H7 (cell line): ENCODE measurements around the gene ASAP3. TPM values are rescaled to one million over a fixed set of nuclear protein-coding genes. Genes with fewer than 3 reads are reported as not detected.

Source experiments
- DNase-seq: peaks from one replicate; pipeline ENCODE4 v3.0.0; 2012
- H3K27me3 ChIP-seq: 2 replicates; pipeline ENCODE4 v1.6.0; 2011; ENCODE audit warnings: mild to moderate bottlenecking, low read length; ENCODE audit not compliant: control insufficient read depth, insufficient read depth
- H3K36me3 ChIP-seq: replicated peaks from 2 replicates; pipeline ENCODE4 v1.5.1; 2011; ENCODE audit warnings: low read length; ENCODE audit not compliant: control insufficient read depth, insufficient read depth
- H3K4me3 ChIP-seq: 2 replicates; pipeline ENCODE4 v1.5.1; 2011; ENCODE audit warnings: low read depth, mild to moderate bottlenecking, control low read depth, low read length, moderate library complexity; ENCODE audit not compliant: insufficient read depth
- total RNA-seq: library from RNA; depleted of rRNA; stranded (reverse); fragments of >200 nt; shearing (Covaris generic); gene quantifications from 2 replicates; pipeline ENCODE4 v1.2.3, GENCODE V29; 2014; rRNA removed

ASAP3 gene
- total RNA-seq = 95.1 and 107 TPM in 2 replicates

- peaks cover 9% of the 10 kb centered on the region for H3K27me3 ChIP-seq
- DNase-seq = peak; percentile 84
- H3K36me3 ChIP-seq = no peaks in the 10 kb centered on the region
- peak within 1 kb of the TSS; percentile 88 for H3K4me3 ChIP-seq
Observed at GRCh38 chr1:23483321-23484252, at the start of gene ASAP3. Gene ASAP3, minus strand, starts transcription at chr1:23484179. Its CDS starts 46 bp downstream, at chr1:23484133.

- H3K4me3 ChIP-seq = no peak overlapping the region
- no peaks in the 10 kb centered on the region for H3K36me3 ChIP-seq
- H3K27me3 ChIP-seq = peaks cover 19% of the 10 kb centered on the region
- no peak for DNase-seq
Observed at GRCh38 chr1:23533246-23534023, 49.5 kb upstream of the ASAP3 start.

GRCh38 chr1:23531562-23532094, 47.6 kb upstream of the ASAP3 start:
- peaks cover 19% of the 10 kb centered on the region for H3K27me3 ChIP-seq
- DNase-seq = no peak
- H3K36me3 ChIP-seq = no peaks in the 10 kb centered on the region
- H3K4me3 ChIP-seq = peak overlapping the region; percentile 37

- H3K4me3 ChIP-seq = peak within 1 kb of the TSS; percentile 78
- H3K27me3 ChIP-seq = peaks cover 19% of the 10 kb centered on the region
- H3K36me3 ChIP-seq = no peaks in the 10 kb centered on the region
- peak; percentile 97 for DNase-seq
Observed at GRCh38 chr1:23530747-23531561, 47.0 kb upstream of the ASAP3 start, which contains the start of gene E2F2. Gene E2F2, minus strand, starts transcription at chr1:23531233. Its CDS starts 440 bp downstream, at chr1:23530793.

GRCh38 chr1:23530087-23530746, 46.2 kb upstream of the ASAP3 start:
- Histone ChIP-seq H3K27me3 (peaks cover 19% of the 10 kb centered on the region), H3K36me3 (no peaks in the 10 kb centered on the region), H3K4me3 (peak overlapping the region; percentile 78)
- DNase-seq = no peak

- DNase-seq = no peak
- Histone ChIP-seq H3K27me3 (peaks cover 19% of the 10 kb centered on the region), H3K4me3 (no peak overlapping the region; the same call in 1 of the 2 replicates), H3K36me3 (no peaks in the 10 kb centered on the region)
Observed at GRCh38 chr1:23529146-23530086, 45.4 kb upstream of the ASAP3 start.

- Histone ChIP-seq H3K4me3 (no peak overlapping the region), H3K36me3 (no peaks in the 10 kb centered on the region), H3K27me3 (peaks cover 19% of the 10 kb centered on the region)
- no peak for DNase-seq
Observed at GRCh38 chr1:23528250-23528978, 44.4 kb upstream of the ASAP3 start.

- DNase-seq = no peak
- H3K27me3 ChIP-seq = peaks cover 19% of the 10 kb centered on the region
- H3K4me3 ChIP-seq = no peak overlapping the region
- no peaks in the 10 kb centered on the region for H3K36me3 ChIP-seq
Observed at GRCh38 chr1:23527900-23528249, 43.9 kb upstream of the ASAP3 start.

GRCh38 chr1:23527366-23527765, 43.4 kb upstream of the ASAP3 start:
- no peak for DNase-seq
- no peaks in the 10 kb centered on the region for H3K36me3 ChIP-seq
- H3K4me3 ChIP-seq = no peak overlapping the region
- peaks cover 19% of the 10 kb centered on the region for H3K27me3 ChIP-seq

GRCh38 chr1:23526329-23527041, 42.5 kb upstream of the ASAP3 start:
- DNase-seq = no peak
- H3K27me3 ChIP-seq = peaks cover 17% of the 10 kb centered on the region
- no peak overlapping the region for H3K4me3 ChIP-seq
- no peaks in the 10 kb centered on the region for H3K36me3 ChIP-seq

GRCh38 chr1:23525558-23526250, 41.7 kb upstream of the ASAP3 start:
- DNase-seq = peak; percentile 37
- peaks cover 15% of the 10 kb centered on the region for H3K27me3 ChIP-seq
- H3K36me3 ChIP-seq = no peaks in the 10 kb centered on the region
- H3K4me3 ChIP-seq = no peak overlapping the region
